Measurements from ENCODE around the gene FOXO6. TPM values are rescaled to one million over a fixed set of nuclear protein-coding genes. Genes with fewer than 3 reads are reported as not detected.

FOXO6 gene
- total and polyA plus RNA-seq, 12 donors: 0.22 to 7.0 (median 1.2) TPM; not detected in 1

GRCh38 chr1:41387667-41388091 is 26.4 kb downstream of the FOXO6 start:
- intact Hi-C loops (cut with DNase I): no loop called here
- WGBS, 4 donors: 3 to 12% (median 6%) methylated on average over 5 to 10 of the region's 10 CpGs
- H3K9me3 ChIP-seq (replicated peaks in 1 of 3): no peaks in the 10 kb centered on the region
- H3K27ac ChIP-seq: no peak overlapping the region
- no peak for TF ChIP-seq POLR2A (IDR thresholded peaks at IDR 0.05)
- TF ChIP-seq, protein P1, sequence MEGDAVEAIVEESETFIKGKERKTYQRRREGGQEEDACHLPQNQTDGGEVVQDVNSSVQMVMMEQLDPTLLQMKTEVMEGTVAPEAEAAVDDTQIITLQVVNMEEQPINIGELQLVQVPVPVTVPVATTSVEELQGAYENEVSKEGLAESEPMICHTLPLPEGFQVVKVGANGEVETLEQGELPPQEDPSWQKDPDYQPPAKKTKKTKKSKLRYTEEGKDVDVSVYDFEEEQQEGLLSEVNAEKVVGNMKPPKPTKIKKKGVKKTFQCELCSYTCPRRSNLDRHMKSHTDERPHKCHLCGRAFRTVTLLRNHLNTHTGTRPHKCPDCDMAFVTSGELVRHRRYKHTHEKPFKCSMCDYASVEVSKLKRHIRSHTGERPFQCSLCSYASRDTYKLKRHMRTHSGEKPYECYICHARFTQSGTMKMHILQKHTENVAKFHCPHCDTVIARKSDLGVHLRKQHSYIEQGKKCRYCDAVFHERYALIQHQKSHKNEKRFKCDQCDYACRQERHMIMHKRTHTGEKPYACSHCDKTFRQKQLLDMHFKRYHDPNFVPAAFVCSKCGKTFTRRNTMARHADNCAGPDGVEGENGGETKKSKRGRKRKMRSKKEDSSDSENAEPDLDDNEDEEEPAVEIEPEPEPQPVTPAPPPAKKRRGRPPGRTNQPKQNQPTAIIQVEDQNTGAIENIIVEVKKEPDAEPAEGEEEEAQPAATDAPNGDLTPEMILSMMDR (IDR thresholded peaks at IDR 0.05): no peak
- no peaks in the 10 kb centered on the region for H3K27me3 ChIP-seq
- H3K4me3 ChIP-seq: no peak overlapping the region
- no peaks in the 10 kb centered on the region for H3K36me3 ChIP-seq (replicated peaks in 1 of 2)
- peak; percentile 81 to 94 (median 91) for DNase-seq
- peaks cover 6 to 10% of the 10 kb centered on the region in 2 donors for H3K4me1 ChIP-seq (replicated peaks in 1 of 2)

- TF ChIP-seq POLR2A (IDR thresholded peaks at IDR 0.05): no peak
- peaks cover 6 to 10% of the 10 kb centered on the region in 2 donors for H3K4me1 ChIP-seq (replicated peaks in 1 of 2)
- WGBS, 4 donors: 59 to 80% (median 72%) methylated on average over 4 to 6 of the region's 6 CpGs
- no peak for DNase-seq
- intact Hi-C loops (cut with DNase I): no loop called here
- H3K4me3 ChIP-seq: no peak overlapping the region
- no peaks in the 10 kb centered on the region for H3K36me3 ChIP-seq (replicated peaks in 1 of 2)
- no peak overlapping the region for H3K27ac ChIP-seq
- H3K27me3 ChIP-seq: no peaks in the 10 kb centered on the region
- no peaks in the 10 kb centered on the region for H3K9me3 ChIP-seq (replicated peaks in 1 of 3)
Observed at GRCh38 chr1:41388510-41388909, 27.3 kb downstream of the FOXO6 start.

- Histone ChIP-seq H3K36me3 (replicated peaks in 1 of 2) (no peaks in the 10 kb centered on the region), H3K27me3 (no peaks in the 10 kb centered on the region), H3K4me1 (replicated peaks in 1 of 2) (peaks cover 6 to 10% of the 10 kb centered on the region in 2 donors), H3K4me3 (no peak overlapping the region), H3K9me3 (replicated peaks in 1 of 3) (no peaks in the 10 kb centered on the region), H3K27ac (no peak overlapping the region)
- 71 to 93% (median 86%) methylated on average over 2 of the region's 2 CpGs for WGBS, 4 donors
- TF ChIP-seq, protein P1 (IDR thresholded peaks at IDR 0.05): no peak
- no peak for TF ChIP-seq POLR2A (IDR thresholded peaks at IDR 0.05)
- DNase-seq: no peak
- intact Hi-C loops (cut with DNase I): no loop called here
Observed at GRCh38 chr1:41389009-41389408, 27.8 kb downstream of the FOXO6 start.

- Histone ChIP-seq H3K27ac (no peak overlapping the region), H3K36me3 (replicated peaks in 1 of 2) (no peaks in the 10 kb centered on the region), H3K4me3 (no peak overlapping the region), H3K4me1 (replicated peaks in 1 of 2) (peaks cover 6 to 10% of the 10 kb centered on the region in 2 donors), H3K9me3 (replicated peaks in 1 of 3) (no peaks in the 10 kb centered on the region), H3K27me3 (no peaks in the 10 kb centered on the region)
- DNase-seq: no peak
- intact Hi-C loops (cut with DNase I): no loop called here
- WGBS, 4 donors: 80 to 85% (median 83%) methylated on average over 10 of the region's 10 CpGs
- TF ChIP-seq, protein P1 (IDR thresholded peaks at IDR 0.05): no peak
- TF ChIP-seq POLR2A (IDR thresholded peaks at IDR 0.05): no peak
Observed at GRCh38 chr1:41390166-41390565, 28.9 kb downstream of the FOXO6 start.

GRCh38 chr1:41390573-41390972 is 29.3 kb downstream of the FOXO6 start:
- no peak for DNase-seq
- no peaks in the 10 kb centered on the region for H3K27me3 ChIP-seq
- TF ChIP-seq, protein P1 (IDR thresholded peaks at IDR 0.05): no peak
- TF ChIP-seq POLR2A (IDR thresholded peaks at IDR 0.05): no peak
- intact Hi-C loops (cut with DNase I): no loop called here
- no peaks in the 10 kb centered on the region for H3K36me3 ChIP-seq (replicated peaks in 1 of 2)
- 80 to 100% (median 100%) methylated on average over 1 of the region's 1 CpG for WGBS, 4 donors
- no peaks in the 10 kb centered on the region for H3K9me3 ChIP-seq (replicated peaks in 1 of 3)
- peaks cover 6 to 10% of the 10 kb centered on the region in 2 donors for H3K4me1 ChIP-seq (replicated peaks in 1 of 2)
- no peak overlapping the region for H3K4me3 ChIP-seq
- H3K27ac ChIP-seq: no peak overlapping the region
